ENCODE data around the gene SPDYA.

SPDYA gene

GRCh38 chr2:28898048-28898447 is 87.4 kb downstream of the SPDYA start:
- H3K27me3 ChIP-seq (ENCODE audit: insufficient read depth, low read depth, severe bottlenecking), result no peaks in the 10 kb centered on the region
- no peak overlapping the region for H3K4me3 ChIP-seq (ENCODE audit: low read depth, low read length)
- TF ChIP-seq CTCF (IDR thresholded peaks at IDR 0.05; ENCODE audit: low read depth, low read length), result no peak
- peaks cover 29% of the 10 kb centered on the region for H3K36me3 ChIP-seq
- no peak overlapping the region for H3K27ac ChIP-seq
- H3K9me3 ChIP-seq (ENCODE audit: severe bottlenecking), result no peaks in the 10 kb centered on the region
- no peak for DNase-seq

All from WERI-Rb-1 (cell line).